Testis (tissue), 3 donors: ENCODE results near the gene UBE2E1. TPM values are rescaled to one million over a fixed set of nuclear protein-coding genes. Genes with fewer than 3 reads are reported as not detected.

Experiments used
- DNase-seq: peaks from one replicate; pipeline ENCODE4 v3.0.0-alpha.2; 2019
- H3K27ac ChIP-seq, 2 donors: fragments of 200-600 bp; sonication (generic); one replicate each; pipeline ENCODE4 v1.5.1; 2019
- H3K27me3 ChIP-seq: fragments of 200-600 bp; sonication (generic); one replicate; pipeline ENCODE4 v1.5.1; 2019
- H3K36me3 ChIP-seq: fragments of 200-600 bp; sonication (generic); one replicate; pipeline ENCODE4 v1.5.1; 2017; ENCODE audit warnings: low read depth; ENCODE audit errors: missing control alignments
- H3K4me1 ChIP-seq: fragments of 200-600 bp; sonication (generic); one replicate; pipeline ENCODE4 v1.5.1; 2019
- H3K4me3 ChIP-seq, 2 donors: fragments of 200-600 bp; sonication (generic); one replicate each; pipeline ENCODE4 v1.5.1; 2017 to 2019
- H3K9me3 ChIP-seq: fragments of 200-600 bp; sonication (generic); one replicate; pipeline ENCODE4 v1.5.1; 2017
- CTCF ChIP-seq, 3 experiments: fragments of 450-650 bp in 2 of 3; fragments of 200-600 bp in 1 of 3; sonication (generic) in 1 of 3; IDR thresholded peaks; one replicate each; pipeline ENCODE4 v1.5.1; 2016 to 2019; ENCODE audit warnings: antibody characterized with exemption in 3 of 3, mild to moderate bottlenecking in 2 of 3, moderate library complexity in 1 of 3
- POLR2A ChIP-seq: fragments of 450-650 bp; IDR thresholded peaks from one replicate; pipeline ENCODE4 v1.6.1; 2017; ENCODE audit warnings: antibody characterized with exemption, mild to moderate bottlenecking, moderate library complexity
- WGBS, 2 donors: methylation state at CpG; one replicate each; pipeline ENCODE4 v1.1.5; 2018; 5-methylcytosine and 5-hydroxymethylcytosine counted together
- intact Hi-C: fragments of 100-400 bp; cut with DNase I; formaldehyde crosslinking; loops from one replicate; pipeline ENCODE4 v1.15.1; 2023; ENCODE audit warnings: low total_unique reads
- polyA plus RNA-seq: library from polyadenylated mRNA; stranded (reverse); fragments of 350-450 nt; fragmentation: Illumina TruSeq; extraction: RNeasy Lipid Tissue Mini Kit (QIAGEN cat#74804); gene quantifications from one replicate; pipeline ENCODE4 v1.2.3, GENCODE V29; 2014; ENCODE audit warnings: low read depth, low replicate concordance; ENCODE audit not compliant: insufficient read depth
- total RNA-seq, 2 donors: library from RNA; depleted of rRNA; stranded (reverse); fragments of >200 nt; gene quantifications; one replicate each; pipeline ENCODE4 v1.2.3, GENCODE V29; 2016

UBE2E1 gene
- total and polyA plus RNA-seq, 3 donors from 2014 or later, result 68.7 to 89.5 (median 82.2) TPM

- Histone ChIP-seq H3K27me3 (no peaks in the 10 kb centered on the region), H3K27ac (no peak overlapping the region), H3K36me3 (no peaks in the 10 kb centered on the region), H3K9me3 (no peaks in the 10 kb centered on the region), H3K4me3 (no peak overlapping the region), H3K4me1 (peaks cover 5% of the 10 kb centered on the region)
- DNase-seq, result no peak
- TF ChIP-seq CTCF (IDR thresholded peaks at IDR 0.05), result no peak
- no peak for TF ChIP-seq POLR2A
- WGBS, 2 donors, result 94 to 96% methylated on average over 3 of the region's 3 CpGs
- intact Hi-C loops, result no loop called here
These were observed 25.9 kb upstream of the UBE2E1 start for GRCh38 chr3:23779841-23780240.

GRCh38 chr3:23781051-23781450 lies 24.7 kb upstream of the UBE2E1 start:
- DNase-seq, result no peak
- Histone ChIP-seq H3K36me3 (no peaks in the 10 kb centered on the region), H3K4me3 (no peak overlapping the region), H3K27ac (no peak overlapping the region), H3K4me1 (peaks cover 5% of the 10 kb centered on the region), H3K9me3 (no peaks in the 10 kb centered on the region), H3K27me3 (no peaks in the 10 kb centered on the region)
- intact Hi-C loops, result no loop called here
- TF ChIP-seq CTCF (IDR thresholded peaks at IDR 0.05), result no peak
- TF ChIP-seq POLR2A, result no peak
- WGBS, 2 donors, result 91 to 98% methylated on average over 1 of the region's 1 CpG

GRCh38 chr3:23781871-23782270 lies 23.9 kb upstream of the UBE2E1 start:
- TF ChIP-seq CTCF (IDR thresholded peaks at IDR 0.05) (no peak), POLR2A (no peak)
- Histone ChIP-seq H3K4me3 (no peak overlapping the region), H3K4me1 (no peaks in the 10 kb centered on the region), H3K27me3 (no peaks in the 10 kb centered on the region), H3K36me3 (no peaks in the 10 kb centered on the region), H3K27ac (no peak overlapping the region), H3K9me3 (no peaks in the 10 kb centered on the region)
- DNase-seq, result no peak
- intact Hi-C loops, result no loop called here
- 100% methylated on average over 1 of the region's 1 CpG for WGBS, 2 donors

- H3K27ac ChIP-seq, result no peak overlapping the region
- H3K4me3 ChIP-seq, result no peak overlapping the region
- TF ChIP-seq CTCF (IDR thresholded peaks at IDR 0.05) (no peak), POLR2A (no peak)
- DNase-seq, result no peak
- WGBS, 2 donors, result 63 to 71% methylated on average over 6 of the region's 6 CpGs
- H3K36me3 ChIP-seq, result no peaks in the 10 kb centered on the region
- no peaks in the 10 kb centered on the region for H3K4me1 ChIP-seq
- intact Hi-C loops, result no loop called here
- no peaks in the 10 kb centered on the region for H3K27me3 ChIP-seq
- H3K9me3 ChIP-seq, result no peaks in the 10 kb centered on the region
These were observed 20.6 kb upstream of the UBE2E1 start for GRCh38 chr3:23785097-23785645.

GRCh38 chr3:23785882-23786281 lies 19.9 kb upstream of the UBE2E1 start:
- TF ChIP-seq POLR2A (no peak), CTCF (IDR thresholded peaks at IDR 0.05) (no peak)
- no peak for DNase-seq
- H3K27me3 ChIP-seq, result no peaks in the 10 kb centered on the region
- no peaks in the 10 kb centered on the region for H3K9me3 ChIP-seq
- H3K27ac ChIP-seq, result no peak overlapping the region
- no peaks in the 10 kb centered on the region for H3K36me3 ChIP-seq
- WGBS, 2 donors, result 66 to 85% methylated on average over 2 of the region's 2 CpGs
- H3K4me1 ChIP-seq, result no peaks in the 10 kb centered on the region
- intact Hi-C loops, result no loop called here
- no peak overlapping the region for H3K4me3 ChIP-seq
